Neural cell (in vitro differentiated cells): ENCODE results near the gene DAZAP1. TPM values are rescaled to one million over a fixed set of nuclear protein-coding genes. Genes with fewer than 3 reads are reported as not detected.
A peak's percentile ranks its signal among the peaks of the same experiment; 100 is the strongest.

ENCODE experiments used
- H2AFZ ChIP-seq: fragments of 200-600, 300-800 bp; sonication (generic), shearing (Covaris generic); 2 replicates; pipeline ENCODE4 v1.6.0; 2014; ENCODE audit warnings: low read depth, mild to moderate bottlenecking, antibody characterized with exemption, low read length, moderate library complexity
- H3F3A ChIP-seq: fragments of 200-600 bp; shearing (Covaris generic); 2 replicates; pipeline ENCODE4 v1.6.1; 2016; ENCODE audit warnings: mild to moderate bottlenecking, moderate library complexity, mixed read lengths, antibody characterized with exemption, low read length; ENCODE audit not compliant: insufficient read depth, poor library complexity, severe bottlenecking
- H3K27ac ChIP-seq: fragments of 200-600, 300-800 bp; sonication (generic), shearing (Covaris generic); 2 replicates; pipeline ENCODE4 v1.5.1; 2014; ENCODE audit warnings: mild to moderate bottlenecking, low read length, moderate library complexity
- H3K27me3 ChIP-seq: fragments of 300-800, 200-600 bp; sonication (generic), shearing (Covaris generic); 2 replicates; pipeline ENCODE4 v1.6.0; 2014; ENCODE audit warnings: mild to moderate bottlenecking, low read depth, low read length, moderate library complexity; ENCODE audit not compliant: insufficient read depth
- H3K36me3 ChIP-seq: fragments of 300-800, 200-600 bp; sonication (generic), shearing (Covaris generic); 2 replicates; pipeline ENCODE4 v1.5.1; 2014; ENCODE audit warnings: mild to moderate bottlenecking, antibody characterized with exemption, low read length, moderate library complexity; ENCODE audit not compliant: insufficient read depth
- H3K4me2 ChIP-seq: fragments of 300-800, 200-600 bp; sonication (generic), shearing (Covaris generic); 2 replicates; pipeline ENCODE4 v1.6.0; 2014; ENCODE audit warnings: mild to moderate bottlenecking, low read length
- H3K4me3 ChIP-seq: fragments of 300-800, 200-600 bp; sonication (generic), shearing (Covaris generic); 2 replicates; pipeline ENCODE4 v1.5.1; 2014; ENCODE audit warnings: mild to moderate bottlenecking, low read length, moderate library complexity
- H3K79me2 ChIP-seq: fragments of 200-600 bp; shearing (Covaris generic); replicated peaks from 2 replicates; pipeline ENCODE4 v1.6.0; 2014; ENCODE audit warnings: mild to moderate bottlenecking, low read length, moderate library complexity; ENCODE audit not compliant: insufficient read depth
- H3K9ac ChIP-seq: fragments of 300-800, 200-600 bp; sonication (generic), shearing (Covaris generic); 2 replicates; pipeline ENCODE4 v1.6.1; 2016; ENCODE audit warnings: mild to moderate bottlenecking, low read length, mixed read lengths
- H3K9me2 ChIP-seq: fragments of 200-600 bp; shearing (Covaris generic); 2 replicates; pipeline ENCODE4 v1.6.1; 2016; ENCODE audit warnings: mild to moderate bottlenecking, low read length, mixed read lengths; ENCODE audit not compliant: insufficient read depth
- H3K9me3 ChIP-seq: fragments of 200-600, 300-800 bp; sonication (generic), shearing (Covaris generic); 2 replicates; pipeline ENCODE4 v1.6.1; 2016; ENCODE audit warnings: mild to moderate bottlenecking, mixed run types, low read length, moderate library complexity, mixed read lengths
- H4K20me1 ChIP-seq: fragments of 200-600 bp; shearing (Covaris generic); 2 replicates; pipeline ENCODE4 v1.6.1; 2016; ENCODE audit warnings: mild to moderate bottlenecking, mixed run types; ENCODE audit not compliant: insufficient read depth
- CTCF ChIP-seq: fragments of 450-650 bp; IDR thresholded peaks from 2 replicates; pipeline ENCODE4 v1.5.1; 2014; ENCODE audit warnings: antibody characterized with exemption, mild to moderate bottlenecking, moderate library complexity; ENCODE audit not compliant: poor library complexity, severe bottlenecking
- EP300 ChIP-seq: fragments of 450-650 bp; conservative IDR thresholded peaks from 2 replicates; pipeline ENCODE4 v1.6.1; 2014; ENCODE audit warnings: antibody characterized with exemption, mild to moderate bottlenecking, moderate library complexity; ENCODE audit not compliant: poor library complexity, severe bottlenecking
- EZH2 ChIP-seq: fragments of 200-600, 300-800 bp; shearing (Covaris generic), sonication (generic); IDR thresholded peaks from 2 replicates; pipeline ENCODE4 v1.6.1; 2014; ENCODE audit warnings: antibody characterized with exemption, low read length, borderline replicate concordance, mild to moderate bottlenecking; ENCODE audit not compliant: insufficient read depth, poor library complexity, severe bottlenecking
- MXI1 ChIP-seq: fragments of 450-650 bp; conservative IDR thresholded peaks from 2 replicates; pipeline ENCODE4 v1.6.1; 2014; ENCODE audit warnings: antibody characterized with exemption, mild to moderate bottlenecking; ENCODE audit not compliant: poor library complexity, severe bottlenecking
- POLR2AphosphoS5 ChIP-seq: IDR thresholded peaks from 2 replicates; pipeline ENCODE4 v1.6.1; 2012
- RAD21 ChIP-seq: fragments of 450-650 bp; conservative IDR thresholded peaks from 2 replicates; pipeline ENCODE4 v1.6.1; 2014; ENCODE audit warnings: antibody characterized with exemption, mild to moderate bottlenecking, moderate library complexity
- REST ChIP-seq: IDR thresholded peaks from 2 replicates; pipeline ENCODE4 v1.6.1; 2012; ENCODE audit warnings: borderline replicate concordance
- SMC3 ChIP-seq: fragments of 450-650 bp; conservative IDR thresholded peaks from 2 replicates; pipeline ENCODE4 v1.6.1; 2014; ENCODE audit warnings: antibody characterized with exemption, mild to moderate bottlenecking, moderate library complexity; ENCODE audit not compliant: poor library complexity
- TAF1 ChIP-seq: IDR thresholded peaks from 2 replicates; pipeline ENCODE4 v1.6.1; 2012; ENCODE audit warnings: low read depth
- polyA plus RNA-seq: library from polyadenylated mRNA; depleted of rRNA; stranded (reverse); fragments of >200 nt; gene quantifications from 2 replicates; pipeline ENCODE4 v1.2.3, GENCODE V29; 2014

Gene DAZAP1
- polyA plus RNA-seq, 1 donor from 2014 or later = 60.5 TPM

- Histone ChIP-seq H3K27ac (no peak overlapping the region), H3F3A (no peaks in the 10 kb centered on the region), H3K27me3 (no peaks in the 10 kb centered on the region), H2AFZ (no peak overlapping the region), H3K9me2 (no peaks in the 10 kb centered on the region), H3K4me2 (peak overlapping the region; percentile 67), H3K4me3 (peak overlapping the region; percentile 62), H3K9ac (peak overlapping the region; percentile 49), H3K9me3 (no peaks in the 10 kb centered on the region), H3K36me3 (no peaks in the 10 kb centered on the region), H3K79me2 (peaks cover 7% of the 10 kb centered on the region), H4K20me1 (no peaks in the 10 kb centered on the region)
- TF ChIP-seq RAD21 (no peak), REST (no peak), MXI1 (no peak), EP300 (no peak), POLR2AphosphoS5 (no peak), CTCF (no peak), EZH2 (no peak), TAF1 (no peak), SMC3 (no peak)
Observed at GRCh38 chr19:1360818-1361461, 46.4 kb upstream of the DAZAP1 start.

DNA sequence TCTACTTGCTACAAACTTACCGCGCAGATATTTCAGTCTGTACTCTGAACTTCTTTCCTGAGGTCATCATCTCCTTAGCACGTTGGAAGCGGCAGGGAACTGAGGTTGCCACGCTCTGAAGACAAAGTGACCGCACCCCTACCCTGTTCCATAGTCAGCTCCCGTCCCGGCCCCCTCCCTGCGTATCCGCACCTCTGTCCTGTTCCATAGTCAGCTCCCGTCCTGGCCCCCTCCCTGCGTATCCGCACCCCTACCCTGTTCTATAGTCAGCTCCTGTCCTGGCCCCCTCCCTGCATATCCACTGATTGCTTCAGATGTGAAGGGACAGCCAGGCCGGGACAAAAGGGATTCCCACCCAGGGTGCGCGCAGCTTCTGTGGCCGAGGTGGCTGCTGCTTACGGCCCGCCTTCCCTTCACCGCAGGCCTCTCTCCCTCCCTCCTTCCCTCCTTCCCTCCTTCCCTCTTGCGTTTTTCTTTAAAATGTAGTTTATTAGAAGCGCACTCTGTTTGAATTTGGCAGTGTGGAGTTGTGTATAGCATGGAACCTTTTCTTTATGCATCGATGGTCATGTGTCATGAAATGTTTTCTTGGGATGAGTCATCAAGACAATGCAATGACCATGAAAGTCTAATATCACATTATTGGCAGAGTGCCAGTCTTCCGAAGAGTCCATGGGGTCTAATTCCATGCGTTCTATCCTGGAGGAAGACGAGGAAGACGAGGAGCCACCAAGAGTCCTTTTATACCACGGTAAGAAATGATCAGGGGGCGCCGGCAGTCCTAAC is 45.6 kb upstream of the DAZAP1 start:
- Histone ChIP-seq H2AFZ (no peak overlapping the region), H3K27ac (no peak overlapping the region), H3K9ac (peak overlapping the region; percentile 49), H3K79me2 (peaks cover 6% of the 10 kb centered on the region), H3F3A (no peaks in the 10 kb centered on the region), H4K20me1 (no peaks in the 10 kb centered on the region), H3K27me3 (no peaks in the 10 kb centered on the region), H3K4me2 (peak overlapping the region; percentile 67), H3K9me2 (no peaks in the 10 kb centered on the region), H3K9me3 (no peaks in the 10 kb centered on the region), H3K4me3 (peak overlapping the region; percentile 62), H3K36me3 (no peaks in the 10 kb centered on the region)
- TF ChIP-seq RAD21 (no peak), CTCF (no peak), REST (no peak), MXI1 (no peak), EZH2 (no peak), SMC3 (no peak)
